Hepatocyte (in vitro differentiated cells): ENCODE measurements around the gene PGGT1B.

ENCODE experiments used
- CTCF ChIP-seq: fragments of 200-600 bp; sonication (generic); IDR thresholded peaks from 2 replicates; pipeline ENCODE4 v1.5.1; 2016; ENCODE audit warnings: antibody characterized with exemption, mild to moderate bottlenecking; ENCODE audit not compliant: poor library complexity
- EZH2 ChIP-seq: fragments of 200-600 bp; sonication (generic); IDR thresholded peaks from 2 replicates; pipeline ENCODE4 v1.6.1; 2016; ENCODE audit warnings: antibody characterized with exemption, mild to moderate bottlenecking, borderline replicate concordance
- EZH2phosphoT487 ChIP-seq: fragments of 200-600 bp; sonication (generic); IDR thresholded peaks from one replicate; pipeline ENCODE4 v1.6.1; 2018; ENCODE audit warnings: antibody characterized with exemption, mild to moderate bottlenecking, low read depth, moderate library complexity; ENCODE audit not compliant: unreplicated experiment, severe bottlenecking

GRCh38 chr5:115243412-115243811 lies 19.3 kb downstream of the PGGT1B start:
- TF ChIP-seq CTCF (no peak), EZH2 (no peak), EZH2phosphoT487 (no peak)
